GM21737 (cell line): ENCODE results near the gene ZW10.
"Not testable (repeated sequence)": the region's sequence is repeated elsewhere in the genome, so short reads cannot be mapped to it uniquely, and the experiment has no call there.

ENCODE experiments used
- ATAC-seq: cut with Tn5 transposase; IDR thresholded peaks from one replicate; pipeline ENCODE4 v1.9.1; 2021; ENCODE audit warnings: mild to moderate bottlenecking, moderate library complexity; ENCODE audit not compliant: unreplicated experiment

The ZW10 gene

DNA sequence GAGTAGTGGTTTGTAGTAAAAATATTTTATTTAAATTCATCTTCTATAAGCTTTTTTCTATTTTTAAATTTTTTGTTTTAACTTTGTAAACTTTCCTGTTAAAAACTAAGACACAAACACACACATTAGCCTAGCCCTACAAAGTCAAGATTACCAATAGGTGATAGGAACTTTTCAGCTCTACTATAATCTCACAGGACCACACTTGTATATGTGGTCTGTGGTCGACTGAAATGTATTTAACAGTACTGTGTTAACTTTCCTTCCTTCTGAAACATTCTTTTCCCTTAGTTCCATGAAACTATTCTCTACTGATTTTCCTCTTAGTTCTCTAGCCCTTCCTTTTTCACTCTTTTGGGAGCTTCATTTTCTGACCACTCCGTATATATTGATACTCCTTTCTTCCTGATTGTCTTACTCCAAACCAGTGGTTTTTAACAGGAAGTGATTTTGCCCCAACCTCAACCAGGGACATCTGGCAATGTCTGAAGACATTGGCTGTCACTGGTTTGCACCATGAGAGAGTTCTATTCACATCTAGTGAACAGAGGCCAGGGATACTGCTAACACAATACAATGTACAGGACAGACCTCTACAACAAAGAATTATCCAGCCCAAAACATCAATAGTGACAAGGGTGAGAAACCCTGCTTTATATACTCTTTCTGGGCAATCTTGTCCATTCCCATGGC, 8.8 kb downstream of the ZW10 start:
- ATAC-seq = no peak

GRCh38 chr11:113763040-113763439, 10.5 kb downstream of the ZW10 start:
- ATAC-seq = not testable (repeated sequence)

- no peak for ATAC-seq
These were observed 13.3 kb downstream of the ZW10 start for GRCh38 chr11:113760241-113760640.

DNA sequence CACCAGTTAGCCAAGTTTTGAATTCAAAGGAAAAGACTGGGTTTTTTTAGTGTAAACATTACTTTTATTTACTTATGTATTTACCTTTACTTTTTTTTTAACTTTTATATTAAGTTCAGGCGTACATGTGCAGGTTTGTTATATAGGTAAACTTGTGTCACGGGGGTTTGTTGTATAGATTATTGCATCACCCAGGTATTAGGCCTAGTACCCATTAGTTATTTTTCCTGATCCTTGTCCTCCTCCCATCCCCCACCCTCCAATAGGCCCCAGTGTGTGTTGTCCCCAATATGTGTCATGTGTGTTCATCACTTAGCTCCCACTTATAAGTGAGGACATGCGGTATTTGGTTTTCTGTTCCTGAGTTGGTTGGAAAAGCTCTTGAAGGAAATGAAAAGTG, 20.6 kb downstream of the ZW10 start:
- ATAC-seq = no peak

- no peak for ATAC-seq
These were observed 37.2 kb downstream of the ZW10 start for GRCh38 chr11:113736323-113736722.

DNA sequence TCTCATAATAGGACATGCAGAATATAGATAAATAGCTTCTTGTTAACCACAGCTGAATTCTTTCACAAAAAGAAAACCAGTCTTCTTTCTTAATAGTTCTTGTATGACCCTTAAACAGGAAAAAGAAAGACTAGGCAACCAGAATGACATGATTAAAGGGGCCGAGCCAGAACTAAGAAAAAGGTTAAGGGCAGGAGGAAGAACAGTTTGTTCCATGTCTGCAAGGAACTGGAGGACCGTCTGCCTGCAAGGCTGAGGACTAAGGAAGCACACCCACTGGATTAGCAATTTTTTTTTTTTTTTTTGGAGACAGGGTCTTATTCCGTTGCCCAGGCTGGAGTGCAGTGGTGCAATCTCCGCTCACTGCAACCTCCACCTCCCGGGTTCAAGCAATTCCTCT, 41.4 kb downstream of the ZW10 start:
- ATAC-seq = no peak

GRCh38 chr11:113730887-113731726, 42.4 kb downstream of the ZW10 start:
- no peak for ATAC-seq

DNA sequence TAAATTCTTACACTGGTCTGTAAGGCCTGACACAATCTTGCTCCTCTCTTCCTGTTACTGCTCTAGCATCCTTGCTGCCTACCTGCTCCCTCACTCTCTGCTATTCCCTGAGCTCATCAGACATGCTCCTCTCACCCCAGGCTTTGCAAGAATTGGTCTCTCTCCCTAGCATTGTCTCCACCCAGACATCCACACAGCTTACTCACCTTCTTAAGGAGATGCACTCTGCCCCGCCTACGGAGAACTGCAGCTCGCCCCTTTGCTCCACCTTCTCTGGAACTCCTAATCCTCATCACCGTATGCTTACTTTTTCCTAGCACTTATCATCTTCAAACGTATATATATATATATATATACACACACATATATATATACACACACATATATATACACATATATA, 44.0 kb downstream of the ZW10 start:
- ATAC-seq = no peak

- no peak for ATAC-seq
These were observed 44.7 kb downstream of the ZW10 start for GRCh38 chr11:113728814-113729213.

DNA sequence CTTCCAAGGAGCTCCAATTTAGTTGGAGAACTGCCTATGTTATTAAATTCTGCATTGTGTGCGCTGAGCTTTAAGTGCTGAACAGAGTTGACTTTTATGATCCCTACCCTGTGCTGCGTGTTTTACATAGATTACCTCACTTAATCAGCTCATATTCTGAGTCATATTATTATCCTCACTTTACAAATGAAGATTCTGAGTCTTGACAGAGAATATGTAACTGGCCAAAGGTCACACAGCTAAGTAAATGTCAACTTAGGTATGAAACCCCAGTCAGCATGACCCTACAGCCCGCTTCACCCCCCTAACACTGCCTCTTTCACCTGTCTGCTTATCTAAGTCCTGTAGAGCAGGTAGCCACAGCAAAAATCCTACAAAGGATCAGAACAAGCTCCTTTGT, 47.6 kb downstream of the ZW10 start:
- no peak for ATAC-seq

DNA sequence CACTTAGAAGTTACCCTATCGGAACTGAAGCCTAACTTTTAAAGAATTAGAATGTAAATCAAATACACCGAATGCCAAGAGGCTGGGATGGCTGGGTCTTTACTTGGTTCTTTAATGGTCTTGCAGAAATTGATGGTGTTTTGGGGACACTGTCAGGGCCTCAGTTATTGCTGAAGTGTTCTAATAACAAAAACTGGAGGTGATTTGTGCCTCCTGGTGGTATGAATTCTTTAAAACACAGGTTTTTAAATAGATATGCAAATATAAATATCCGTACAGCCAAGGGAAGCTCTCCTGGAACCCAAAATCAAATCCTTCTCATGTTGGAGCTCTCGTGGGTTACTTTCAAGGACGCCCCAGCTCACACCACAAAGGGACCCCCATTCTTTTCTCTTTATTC, 48.1 kb downstream of the ZW10 start:
- ATAC-seq = no peak

DNA sequence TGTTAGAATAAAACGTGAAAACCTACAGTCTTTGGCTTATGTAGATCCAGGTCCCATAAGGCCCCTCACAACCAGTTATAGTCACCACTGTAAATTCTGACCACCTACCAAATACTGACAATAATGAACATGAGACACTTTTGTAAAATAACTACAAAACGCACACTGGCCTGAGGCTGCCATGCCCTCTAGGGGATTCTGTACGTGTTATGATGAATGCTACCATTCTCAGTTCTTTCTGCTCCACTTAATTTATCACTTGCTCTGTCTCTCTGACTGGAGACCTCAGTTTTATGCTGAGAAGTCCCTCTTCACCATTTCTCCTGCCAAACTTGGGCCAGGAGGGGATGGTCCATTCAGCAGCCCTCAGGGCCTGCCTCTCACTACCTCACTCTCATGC, 48.7 kb downstream of the ZW10 start:
- no peak for ATAC-seq

GRCh38 chr11:113723787-113724186, 49.7 kb downstream of the ZW10 start:
- ATAC-seq = no peak

DNA sequence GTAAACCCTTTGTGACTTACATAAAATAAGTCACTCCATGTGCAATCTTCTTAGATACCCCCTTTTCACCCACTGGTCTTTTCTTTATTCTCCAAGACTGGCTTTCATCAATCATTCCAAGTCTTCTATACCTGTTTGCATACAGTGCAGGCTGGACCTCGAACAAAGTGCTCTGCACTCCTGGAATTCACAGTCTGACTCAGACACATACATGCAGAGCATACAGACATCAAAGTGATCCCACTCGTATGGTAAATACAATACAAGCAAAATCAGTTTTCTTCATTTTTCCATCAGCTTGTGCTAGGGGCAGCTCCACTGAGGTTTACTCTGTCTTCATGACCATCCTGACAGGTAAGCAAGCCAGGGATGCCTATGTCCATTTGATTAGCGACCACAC, 50.6 kb downstream of the ZW10 start:
- no peak for ATAC-seq

DNA sequence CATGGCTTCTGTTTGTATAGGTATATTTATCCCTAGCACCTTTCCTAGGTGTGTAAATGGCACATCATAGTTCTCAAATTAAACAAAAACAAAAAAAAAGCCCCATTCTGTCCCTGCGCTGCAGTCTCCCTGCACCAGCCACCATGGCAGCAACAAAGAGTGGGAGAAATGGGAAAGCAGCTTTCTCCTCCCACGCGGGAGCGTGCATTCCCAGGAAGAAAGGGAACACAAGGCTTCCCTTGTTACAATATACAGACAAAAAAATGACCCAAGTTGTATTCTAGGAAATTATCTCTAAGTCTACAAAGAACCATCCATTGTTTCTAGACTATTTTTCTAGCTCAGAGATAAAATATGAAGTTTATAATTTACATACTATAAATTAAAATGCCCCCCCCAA, 51.3 kb downstream of the ZW10 start:
- no peak for ATAC-seq

- ATAC-seq = no peak
These were observed 51.9 kb downstream of the ZW10 start for GRCh38 chr11:113721462-113722066.

DNA sequence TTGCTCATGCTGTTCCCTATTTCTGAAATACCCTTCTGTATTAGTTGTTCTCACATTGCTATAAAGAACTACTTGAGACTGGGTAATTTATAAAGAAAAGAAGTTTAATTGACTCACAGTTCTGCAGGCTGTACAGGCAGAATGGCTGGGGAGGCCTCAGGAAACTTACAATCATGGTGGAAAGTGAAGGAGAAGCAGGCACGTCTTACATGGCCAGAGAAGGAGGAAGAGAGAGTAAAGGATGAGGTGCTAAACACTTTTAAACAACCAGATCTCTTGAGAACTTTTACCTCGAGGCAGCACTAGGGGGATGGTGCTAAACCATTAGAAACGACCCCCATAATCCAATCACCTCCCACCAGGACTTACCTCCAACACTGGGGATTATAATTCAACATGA, 53.0 kb downstream of the ZW10 start:
- not testable (repeated sequence) for ATAC-seq

DNA sequence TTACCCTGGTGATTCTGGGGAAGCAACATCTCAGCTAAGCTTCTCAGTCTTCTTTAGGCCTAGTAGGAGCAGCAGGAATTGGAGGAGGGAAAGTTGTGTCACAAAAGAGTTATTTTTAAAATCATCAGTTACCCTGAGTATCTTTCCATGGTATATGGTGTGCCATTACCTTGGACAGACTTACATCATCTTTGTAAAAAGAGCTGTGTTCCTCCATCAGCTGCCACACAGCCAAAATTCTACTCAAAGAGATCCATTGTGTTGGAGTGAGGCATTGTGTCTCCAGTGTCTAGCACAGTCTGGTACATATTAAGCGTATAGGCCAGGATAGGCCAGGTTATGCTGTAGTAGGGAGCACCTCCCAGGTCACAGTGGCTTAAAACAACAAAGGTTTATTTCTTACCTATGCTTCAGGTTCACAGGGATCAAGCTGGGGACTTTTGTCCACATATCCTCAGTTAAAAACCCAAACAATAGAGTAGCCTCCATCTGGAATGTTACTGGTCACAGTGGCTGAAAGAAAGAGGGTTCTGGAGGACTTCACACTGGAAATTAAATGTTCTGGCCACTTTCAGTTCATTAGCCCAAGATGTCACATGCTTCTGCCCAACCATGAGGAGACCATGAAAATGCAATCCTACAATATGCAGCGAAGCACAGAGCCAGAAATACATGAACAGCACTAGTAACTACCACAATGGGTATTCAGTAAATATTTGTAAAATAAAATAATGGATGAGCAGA, 57.4 kb downstream of the ZW10 start:
- no peak for ATAC-seq

- no peak for ATAC-seq
These were observed 58.2 kb downstream of the ZW10 start for GRCh38 chr11:113715273-113715672.

- no peak for ATAC-seq
These were observed 62.5 kb downstream of the ZW10 start for GRCh38 chr11:113710989-113711388.
